Tibial nerve (tissue), 4 donors: Measurements from ENCODE around the gene LEUTX. TPM values are rescaled to one million over a fixed set of nuclear protein-coding genes. Genes with fewer than 3 reads are reported as not detected.

Experiments used
- DNase-seq, 2 donors: peaks; one replicate each; pipeline ENCODE4 v3.0.0-alpha.2; 2019; ENCODE audit warnings: low spot score in 2 of 2
- H3K27ac ChIP-seq, 4 donors: fragments of 200-600 bp; sonication (generic) in 3 of 4; one replicate each; pipeline ENCODE4 v1.5.1; 2017 to 2019; ENCODE audit warnings: mild to moderate bottlenecking in 1 of 4
- H3K27me3 ChIP-seq, 2 donors: fragments of 200-600 bp; sonication (generic) in 1 of 2; one replicate each; pipeline versions ENCODE4 v1.5.1 to v1.6.0; 2017 to 2019
- H3K36me3 ChIP-seq, 3 donors: fragments of 200-600 bp; sonication (generic); one replicate each; pipeline ENCODE4 v1.5.1; 2018 to 2019
- H3K4me1 ChIP-seq, 4 donors: fragments of 200-600 bp; sonication (generic) in 3 of 4; one replicate each; pipeline ENCODE4 v1.5.1; 2017 to 2019
- H3K4me3 ChIP-seq, 4 donors: fragments of 200-600 bp; sonication (generic) in 3 of 4; one replicate each; pipeline ENCODE4 v1.5.1; 2017 to 2019; ENCODE audit warnings: mild to moderate bottlenecking in 1 of 4, moderate library complexity in 1 of 4
- H3K9me3 ChIP-seq, 4 donors: fragments of 200-600 bp; sonication (generic) in 3 of 4; one replicate each; pipeline ENCODE4 v1.5.1; 2017 to 2019
- CTCF ChIP-seq, 5 experiments: fragments of 200-600 bp in 3 of 5; fragments of 450-650 bp in 2 of 5; sonication (generic) in 3 of 5; IDR thresholded peaks; one replicate each; pipeline ENCODE4 v1.5.1; 2016 to 2019; ENCODE audit warnings: antibody characterized with exemption in 5 of 5, mild to moderate bottlenecking in 3 of 5, moderate library complexity in 2 of 5
- EP300 ChIP-seq, 2 donors: sonication (generic); formaldehyde crosslinking; IDR thresholded peaks; one replicate each; pipeline ENCODE4 v1.6.1; 2017; ENCODE audit warnings: antibody characterized with exemption in 2 of 2, mild to moderate bottlenecking in 1 of 2
- POLR2A ChIP-seq, 2 donors: fragments of 450-650 bp; IDR thresholded peaks; one replicate each; pipeline ENCODE4 v1.6.1; 2017; ENCODE audit warnings: antibody characterized with exemption in 2 of 2, mild to moderate bottlenecking in 2 of 2, moderate library complexity in 2 of 2
- WGBS, 2 donors: methylation state at CpG; one replicate each; pipeline ENCODE4 v1.1.5; 2018; 5-methylcytosine and 5-hydroxymethylcytosine counted together
- total RNA-seq, 4 donors: library from RNA; depleted of rRNA; stranded (reverse); fragments of >200 nt; gene quantifications; one replicate each; pipeline ENCODE4 v1.1.0, GENCODE V29; 2016

LEUTX gene
- total RNA-seq, 4 donors from 2014 or later = not detected

- Histone ChIP-seq H3K27me3 (no peaks in the 10 kb centered on the region), H3K4me1 (no peaks in the 10 kb centered on the region), H3K9me3 (peaks cover 0 to 1% (median 0%) of the 10 kb centered on the region in 4 donors), H3K27ac (no peak overlapping the region), H3K36me3 (peaks cover 0 to 17% (median 0%) of the 10 kb centered on the region in 3 donors), H3K4me3 (no peak overlapping the region)
- no peak for DNase-seq
- 77 to 82% methylated on average over 3 of the region's 3 CpGs for WGBS, 2 donors
- no peak for TF ChIP-seq POLR2A (IDR thresholded peaks at IDR 0.05)
- TF ChIP-seq EP300 (IDR thresholded peaks at IDR 0.05) = no peak
- TF ChIP-seq CTCF (IDR thresholded peaks at IDR 0.05) = no peak
Observed at GRCh38 chr19:39814595-39814994, 35.9 kb downstream of the LEUTX start.

GRCh38 chr19:39816287-39817048, 37.8 kb downstream of the LEUTX start:
- Histone ChIP-seq H3K27me3 (no peaks in the 10 kb centered on the region), H3K4me3 (no peak overlapping the region), H3K36me3 (peaks cover 0 to 21% (median 0%) of the 10 kb centered on the region in 3 donors), H3K9me3 (no peaks in the 10 kb centered on the region), H3K27ac (no peak overlapping the region), H3K4me1 (no peaks in the 10 kb centered on the region)
- DNase-seq = no peak
- 78 to 82% methylated on average over 5 of the region's 5 CpGs for WGBS, 2 donors
- no peak for TF ChIP-seq POLR2A (IDR thresholded peaks at IDR 0.05)
- no peak for TF ChIP-seq EP300 (IDR thresholded peaks at IDR 0.05)
- no peak for TF ChIP-seq CTCF (IDR thresholded peaks at IDR 0.05)

- Histone ChIP-seq H3K9me3 (no peaks in the 10 kb centered on the region), H3K4me3 (no peak overlapping the region), H3K36me3 (peaks cover 0 to 26% (median 0%) of the 10 kb centered on the region in 3 donors), H3K4me1 (peaks cover 0 to 7% (median 0%) of the 10 kb centered on the region in 4 donors), H3K27me3 (no peaks in the 10 kb centered on the region), H3K27ac (no peak overlapping the region)
- TF ChIP-seq EP300 (IDR thresholded peaks at IDR 0.05) (no peak), CTCF (IDR thresholded peaks at IDR 0.05) (no peak)
- 86 to 90% methylated on average over 12 of the region's 12 CpGs for WGBS, 2 donors
- no peak for DNase-seq
Observed at GRCh38 chr19:39817888-39818561, 39.4 kb downstream of the LEUTX start.

- no peak for DNase-seq
- Histone ChIP-seq H3K27ac (no peak overlapping the region), H3K4me1 (peaks cover 0 to 13% (median 0%) of the 10 kb centered on the region in 4 donors), H3K27me3 (no peaks in the 10 kb centered on the region), H3K4me3 (no peak overlapping the region), H3K9me3 (no peaks in the 10 kb centered on the region), H3K36me3 (peaks cover 0 to 26% (median 0%) of the 10 kb centered on the region in 3 donors)
- no peak for TF ChIP-seq POLR2A (IDR thresholded peaks at IDR 0.05)
- no peak for TF ChIP-seq CTCF (IDR thresholded peaks at IDR 0.05)
- TF ChIP-seq EP300 (IDR thresholded peaks at IDR 0.05) = no peak
- 82 to 87% methylated on average over 4 of the region's 4 CpGs for WGBS, 2 donors
Observed at GRCh38 chr19:39818626-39819097, 40.0 kb downstream of the LEUTX start.

- no peak for TF ChIP-seq CTCF (IDR thresholded peaks at IDR 0.05)
- no peak for TF ChIP-seq POLR2A (IDR thresholded peaks at IDR 0.05)
- no peak for TF ChIP-seq EP300 (IDR thresholded peaks at IDR 0.05)
- 86 to 88% methylated on average over 3 of the region's 3 CpGs for WGBS, 2 donors
- Histone ChIP-seq H3K4me3 (no peak overlapping the region), H3K27ac (no peak overlapping the region), H3K4me1 (peaks cover 0 to 20% (median 0%) of the 10 kb centered on the region in 4 donors), H3K27me3 (no peaks in the 10 kb centered on the region), H3K36me3 (peaks cover 0 to 26% (median 0%) of the 10 kb centered on the region in 3 donors), H3K9me3 (no peaks in the 10 kb centered on the region)
- no peak for DNase-seq
Observed at GRCh38 chr19:39819786-39820185, 41.1 kb downstream of the LEUTX start.
